ENCODE results near the gene ACAT2.
"Not testable (repeated sequence)": the region's sequence is repeated elsewhere in the genome, so short reads cannot be mapped to it uniquely, and the experiment has no call there.

The ACAT2 gene

GRCh38 chr6:159732550-159732949 lies 29.3 kb upstream of the ACAT2 start:
- not testable (repeated sequence) for DNase-seq

GRCh38 chr6:159733395-159733794 lies 28.4 kb upstream of the ACAT2 start:
- not testable (repeated sequence) for DNase-seq

- no peak for DNase-seq
These were observed 24.9 kb upstream of the ACAT2 start for GRCh38 chr6:159736908-159737307.

GRCh38 chr6:159739341-159739740 lies 22.5 kb upstream of the ACAT2 start:
- peak in 1 of 2 donors; percentile 55 for DNase-seq

GRCh38 chr6:159742165-159742564 lies 19.7 kb upstream of the ACAT2 start:
- DNase-seq = no peak

- DNase-seq = no peak
These were observed 16.8 kb upstream of the ACAT2 start for GRCh38 chr6:159745081-159745480.

GRCh38 chr6:159746759-159747158 lies 15.1 kb upstream of the ACAT2 start:
- DNase-seq = no peak

- DNase-seq = not testable (repeated sequence)
These were observed 13.7 kb upstream of the ACAT2 start for GRCh38 chr6:159748127-159748526.

GRCh38 chr6:159751448-159751847 lies 10.4 kb upstream of the ACAT2 start:
- DNase-seq = no peak

GRCh38 chr6:159753081-159753872 lies 8.6 kb upstream of the ACAT2 start:
- no peak for DNase-seq

GRCh38 chr6:159754401-159754800 lies 7.4 kb upstream of the ACAT2 start:
- DNase-seq = no peak

GRCh38 chr6:159754959-159755914 lies 6.6 kb upstream of the ACAT2 start:
- DNase-seq = no peak

- no peak for DNase-seq
These were observed 5.3 kb upstream of the ACAT2 start for GRCh38 chr6:159756508-159756907.

GRCh38 chr6:159758031-159759001 lies 3.5 kb upstream of the ACAT2 start:
- DNase-seq = no peak

- no peak for DNase-seq
These were observed 2.2 kb upstream of the ACAT2 start for GRCh38 chr6:159759645-159760044.

GRCh38 chr6:159760602-159761057 lies 1.2 kb upstream of the ACAT2 start:
- DNase-seq = no peak

- peak in 1 of 2 donors; percentile 9 for DNase-seq
These were observed 544 bp upstream of the ACAT2 start for GRCh38 chr6:159761129-159761872.

- DNase-seq = peak; percentile 62 to 89
These were observed 942 bp downstream of the ACAT2 start for GRCh38 chr6:159762681-159763293.

GRCh38 chr6:159766906-159767305 lies 5.1 kb downstream of the ACAT2 start:
- peak in 1 of 2 donors; percentile 24 for DNase-seq

GRCh38 chr6:159769470-159769869 lies 7.6 kb downstream of the ACAT2 start:
- DNase-seq = no peak

- DNase-seq = no peak
These were observed 10.4 kb downstream of the ACAT2 start for GRCh38 chr6:159772196-159772595.
